IMR-90 (cell line): ENCODE measurements around the gene KRT82. TPM values are rescaled to one million over a fixed set of nuclear protein-coding genes. Genes with fewer than 3 reads are reported as not detected.

Experiments used
- ATAC-seq: fragments of 200-7000 bp; cut with Tn5 transposase; 2 replicates; pipeline ENCODE4 v1.9.1; 2020; ENCODE audit warnings: low read depth, mild to moderate bottlenecking, moderate library complexity
- BruUV-seq: library from RNA; stranded (reverse); fragments of 400-500 nt; replicated peaks from 2 replicates; lab custom pipeline; 2021; lab: Mats Ljungman, UMichigan
- CTCF ChIA-PET: fragments of 300-600 bp; formaldehyde crosslinking; extraction: SDS; loops from one replicate; lab custom pipeline; 2021; ENCODE audit warnings: antibody characterized with exemption; lab: Yijun Ruan, JAX
- POLR2A ChIA-PET: fragments of 300-600 bp; sonication (Branson Sonifier 250); formaldehyde crosslinking; loops from one replicate; lab custom pipeline; 2022; ENCODE audit warnings: antibody characterized with exemption; ENCODE audit not compliant: unreplicated experiment; lab: Charles Lee
- DNase-seq: peaks from one replicate; pipeline ENCODE4 v3.0.0; 2013
- H2AFZ ChIP-seq: replicated peaks from 2 replicates; pipeline ENCODE3; 2013; ENCODE audit warnings: low read length, mild to moderate bottlenecking; ENCODE audit not compliant: poor library complexity
- H2AK5ac ChIP-seq: 2 replicates; pipeline ENCODE4 v1.6.1; 2013; ENCODE audit warnings: low read depth, low read length, inconsistent platforms
- H2AK9ac ChIP-seq: replicated peaks from 2 replicates; pipeline ENCODE3; 2013; ENCODE audit warnings: mild to moderate bottlenecking, low read depth, low read length, moderate library complexity; ENCODE audit not compliant: poor library complexity
- H2BK120ac ChIP-seq: 2 replicates; pipeline ENCODE4 v1.6.1; 2013; ENCODE audit warnings: low read depth, low read length, inconsistent platforms
- H2BK15ac ChIP-seq: 3 replicates; pipeline ENCODE4 v1.6.1; 2013; ENCODE audit warnings: low read depth, low read length, inconsistent platforms
- H2BK20ac ChIP-seq: 2 replicates; pipeline ENCODE4 v1.6.1; 2013; ENCODE audit warnings: low read depth, mild to moderate bottlenecking, inconsistent platforms, low read length, moderate library complexity
- H2BK5ac ChIP-seq: 2 replicates; pipeline ENCODE4 v1.6.1; 2013; ENCODE audit warnings: mild to moderate bottlenecking, low read depth, low read length, inconsistent platforms; ENCODE audit not compliant: poor library complexity, severe bottlenecking
- H3K14ac ChIP-seq: replicated peaks from 2 replicates; pipeline ENCODE4 v1.6.1; 2013; ENCODE audit warnings: low read depth, low read length, inconsistent platforms
- H3K18ac ChIP-seq: 2 replicates; pipeline ENCODE4 v1.6.1; 2013; ENCODE audit warnings: low read depth, low read length, control low read depth
- H3K23ac ChIP-seq: 2 replicates; pipeline ENCODE4 v1.6.1; 2013; ENCODE audit warnings: low read depth, low read length, inconsistent platforms
- H3K27ac ChIP-seq: 2 replicates; pipeline ENCODE4 v1.5.1; 2013; ENCODE audit warnings: mild to moderate bottlenecking, control low read depth, low read length; ENCODE audit not compliant: insufficient read depth
- H3K27me3 ChIP-seq: 2 replicates; pipeline ENCODE4 v1.6.1; 2013; ENCODE audit warnings: low read length; ENCODE audit not compliant: control insufficient read depth, insufficient read depth
- H3K36me3 ChIP-seq: 2 replicates; pipeline ENCODE4 v1.6.1; 2013; ENCODE audit warnings: low read length, mixed read lengths; ENCODE audit not compliant: control insufficient read depth, insufficient read depth
- H3K4ac ChIP-seq: 2 replicates; pipeline ENCODE4 v1.6.1; 2013; ENCODE audit warnings: low read depth, low read length, inconsistent platforms
- H3K4me1 ChIP-seq: 2 replicates; pipeline ENCODE4 v1.6.1; 2013; ENCODE audit warnings: low read length, mixed read lengths; ENCODE audit not compliant: control insufficient read depth, insufficient read depth
- H3K4me2 ChIP-seq: 2 replicates; pipeline ENCODE4 v1.6.1; 2013; ENCODE audit warnings: low read depth, mild to moderate bottlenecking, control low read depth, low read length, moderate library complexity
- H3K4me3 ChIP-seq: 2 replicates; pipeline ENCODE4 v1.5.1; 2013; ENCODE audit warnings: low read depth, mild to moderate bottlenecking, control low read depth, low read length, moderate library complexity; ENCODE audit not compliant: insufficient read depth
- H3K56ac ChIP-seq: 2 replicates; pipeline ENCODE4 v1.6.1; 2013; ENCODE audit warnings: low read length, inconsistent platforms; ENCODE audit not compliant: insufficient read depth; ENCODE audit errors: extremely low read depth
- H3K79me1 ChIP-seq, 2 experiments: 2 replicates each; pipeline ENCODE4 v1.6.1; 2013; ENCODE audit warnings: low read length in 2 of 2, inconsistent platforms in 1 of 2, low read depth in 1 of 2
- H3K9ac ChIP-seq: 2 replicates; pipeline ENCODE4 v1.6.1; 2013; ENCODE audit warnings: low read depth, low read length, control low read depth
- H3K9me1 ChIP-seq: 2 replicates; pipeline ENCODE4 v1.6.1; 2013; ENCODE audit warnings: low read length, inconsistent platforms; ENCODE audit not compliant: insufficient read depth
- H3K9me3 ChIP-seq: 2 replicates; pipeline ENCODE4 v1.6.1; 2013; ENCODE audit warnings: low read length; ENCODE audit not compliant: control insufficient read depth, insufficient read depth
- H4K20me1 ChIP-seq: 2 replicates; pipeline ENCODE4 v1.6.1; 2013; ENCODE audit warnings: low read length, inconsistent platforms; ENCODE audit not compliant: insufficient read depth
- H4K5ac ChIP-seq: 2 replicates; pipeline ENCODE4 v1.6.1; 2013; ENCODE audit warnings: mild to moderate bottlenecking, low read depth, low read length, control low read depth
- H4K8ac ChIP-seq, 2 experiments: 2 replicates each; pipeline ENCODE4 v1.6.1; 2013; ENCODE audit warnings: low read depth in 2 of 2, low read length in 2 of 2, control low read depth in 1 of 2, inconsistent platforms in 1 of 2
- H4K91ac ChIP-seq: 2 replicates; pipeline ENCODE4 v1.6.1; 2013; ENCODE audit warnings: low read depth, low read length, inconsistent platforms; ENCODE audit not compliant: insufficient read depth
- BHLHE40 ChIP-seq: fragments of 150-350 bp; IDR thresholded peaks from 2 replicates; pipeline ENCODE4 v1.6.1; 2016; ENCODE audit warnings: mild to moderate bottlenecking, low read depth, low read length
- CEBPB ChIP-seq: IDR thresholded peaks from 2 replicates; pipeline ENCODE4 v1.6.1; 2012; ENCODE audit warnings: low read depth, low read length, improper control_type of control experiment
- CHD1 ChIP-seq: IDR thresholded peaks from 2 replicates; pipeline ENCODE4 v1.6.1; 2012; ENCODE audit warnings: low read depth, low read length, improper control_type of control experiment
- CTCF ChIP-seq: conservative IDR thresholded peaks from 2 replicates; pipeline ENCODE4 v1.5.1; 2012; ENCODE audit warnings: mild to moderate bottlenecking, low read depth, low read length, improper control_type of control experiment
- ELK1 ChIP-seq: fragments of 150-350 bp; IDR thresholded peaks from 2 replicates; pipeline ENCODE4 v1.6.1; 2016; ENCODE audit warnings: low read depth, mild to moderate bottlenecking, low read length, moderate library complexity, borderline replicate concordance
- FOS ChIP-seq: fragments of 150-350 bp; IDR thresholded peaks from 2 replicates; pipeline ENCODE4 v1.6.1; 2016; ENCODE audit warnings: low read depth, low read length
- MAFK ChIP-seq: IDR thresholded peaks from 2 replicates; pipeline ENCODE4 v1.6.1; 2012; ENCODE audit warnings: low read depth, low read length, improper control_type of control experiment
- MAZ ChIP-seq: IDR thresholded peaks from 2 replicates; pipeline ENCODE4 v1.6.1; 2012; ENCODE audit warnings: low read depth, mild to moderate bottlenecking, low read length, improper control_type of control experiment, moderate library complexity, borderline replicate concordance
- MXI1 ChIP-seq: IDR thresholded peaks from 2 replicates; pipeline ENCODE4 v1.6.1; 2012; ENCODE audit warnings: low read depth, mild to moderate bottlenecking, low read length, moderate library complexity, borderline replicate concordance
- NFE2L2 ChIP-seq: fragments of 150-350 bp; IDR thresholded peaks from 2 replicates; pipeline ENCODE4 v1.6.1; 2016; ENCODE audit warnings: low read depth, mild to moderate bottlenecking, low read length
- POLR2A ChIP-seq: IDR thresholded peaks from 2 replicates; pipeline ENCODE4 v1.6.1; 2012; ENCODE audit warnings: mild to moderate bottlenecking, low read depth, low read length
- RAD21 ChIP-seq: IDR thresholded peaks from 2 replicates; pipeline ENCODE4 v1.6.1; 2012; ENCODE audit warnings: low read length, improper control_type of control experiment
- RCOR1 ChIP-seq: IDR thresholded peaks from 2 replicates; pipeline ENCODE4 v1.6.1; 2012; ENCODE audit warnings: mild to moderate bottlenecking, low read length, improper control_type of control experiment; ENCODE audit not compliant: insufficient replicate concordance
- RFX5 ChIP-seq: IDR thresholded peaks from 2 replicates; pipeline ENCODE4 v1.8.0; 2012; ENCODE audit warnings: low read depth, mild to moderate bottlenecking, low read length, moderate library complexity
- SMC3 ChIP-seq: fragments of 150-350 bp; IDR thresholded peaks from 2 replicates; pipeline ENCODE4 v1.6.1; 2016; ENCODE audit warnings: low read depth, mild to moderate bottlenecking, antibody characterized with exemption, low read length, moderate library complexity
- USF2 ChIP-seq: fragments of 150-350 bp; IDR thresholded peaks from 2 replicates; pipeline ENCODE4 v1.6.1; 2017; ENCODE audit warnings: mild to moderate bottlenecking, antibody characterized with exemption, low read length, low read depth
- WGBS, 2 experiments: methylation state at CpG; one replicate each; pipeline versions ENCODE4 v1.1.5 to v1.1.7; 2013; ENCODE audit warnings: missing lambda C conversion rate in 2 of 2; ENCODE audit not compliant: insufficient read length in 1 of 2; ENCODE audit errors: extremely low coverage in 2 of 2; 5-methylcytosine and 5-hydroxymethylcytosine counted together
- dilution Hi-C: fragments of 300-500 bp; cut with HindIII; formaldehyde crosslinking; loops from one replicate; pipeline ENCODE4 v1.14.3; 2018; ENCODE audit warnings: low sequenced_read_pairs; ENCODE audit not compliant: unreplicated experiment
- in situ Hi-C: fragments of 300-500 bp; cut with MboI; formaldehyde crosslinking; loops from 3 replicates; pipeline ENCODE4 v1.14.3; 2019; ENCODE audit warnings: low sequenced_read_pairs, inconsistent platforms, mixed read lengths
- intact Hi-C: fragments of 100-400 bp; cut with micrococcal nuclease; formaldehyde crosslinking; loops from 2 replicates; pipeline ENCODE4 v1.10.0; 2022
- polyA plus RNA-seq, 3 experiments: library from polyadenylated mRNA; depleted of rRNA; stranded (reverse); fragments of >200 nt; gene quantifications; 2 replicates each; pipeline ENCODE4 v1.2.3, GENCODE V29; 2012; ENCODE audit warnings: low replicate concordance in 1 of 3
- total RNA-seq: library from RNA; depleted of rRNA; stranded (reverse); fragments of >200 nt; gene quantifications from 2 replicates; pipeline ENCODE4 v1.2.3, GENCODE V29; 2012

KRT82 gene
- total and polyA plus RNA-seq, 2 of the 4 experiments (the other 2 are of a cell fraction) = not detected

GRCh38 chr12:52392465-52393007 lies 13.6 kb downstream of the KRT82 start:
- no peak overlapping the region for H2AFZ ChIP-seq
- no peak overlapping the region for H4K8ac ChIP-seq
- in situ Hi-C loops = no loop called here
- CTCF ChIA-PET = interaction anchor here (1.0 kb wide), 1 partner anchor 489 kb away, joined by 3 read pairs; no protein-coding TSS in a partner anchor
- no peak overlapping the region for H3K18ac ChIP-seq
- ATAC-seq (no peak), DNase-seq (no peak)
- no peak overlapping the region for H3K56ac ChIP-seq
- no peak overlapping the region for H3K27ac ChIP-seq
- H3K23ac ChIP-seq = no peak overlapping the region
- no peaks in the 10 kb centered on the region for H3K9me1 ChIP-seq
- H3K4me3 ChIP-seq = no peak overlapping the region
- no peaks in the 10 kb centered on the region for H3K36me3 ChIP-seq
- no peak overlapping the region for H3K9ac ChIP-seq
- POLR2A ChIA-PET = no interaction called here
- no peak for TF ChIP-seq RCOR1
- no peak for TF ChIP-seq RFX5
- no peak for TF ChIP-seq CTCF
- no peak for TF ChIP-seq BHLHE40
- no peak for TF ChIP-seq MXI1
- no peak for TF ChIP-seq FOS
- no peak for TF ChIP-seq MAZ
- TF ChIP-seq NFE2L2 = no peak
- no peak for TF ChIP-seq POLR2A
- TF ChIP-seq ELK1 = no peak
- no peak for TF ChIP-seq MAFK
- no peak for TF ChIP-seq RAD21
- TF ChIP-seq SMC3 = no peak
- no peak for TF ChIP-seq CEBPB
- no peak for TF ChIP-seq CHD1
- no peak for TF ChIP-seq USF2
- H3K4me1 ChIP-seq = no peaks in the 10 kb centered on the region
- H4K91ac ChIP-seq = no peak overlapping the region
- intact Hi-C loops = loop anchor here (5.0 kb wide), 1 partner anchor 480 kb away; no protein-coding TSS in a partner anchor
- H3K27me3 ChIP-seq = peaks cover 49% of the 10 kb centered on the region
- no peak overlapping the region for H2AK9ac ChIP-seq
- no peaks in the 10 kb centered on the region for H3K9me3 ChIP-seq
- H3K79me1 ChIP-seq = no peaks in the 10 kb centered on the region
- BruUV-seq = no TSS peak
- no peak overlapping the region for H2BK15ac ChIP-seq
- no peak overlapping the region for H2BK20ac ChIP-seq
- dilution Hi-C loops = no loop called here
- H3K4me2 ChIP-seq = no peak overlapping the region
- no peak overlapping the region for H2BK120ac ChIP-seq
- no peak overlapping the region for H3K14ac ChIP-seq
- H2AK5ac ChIP-seq = no peak overlapping the region
- H4K20me1 ChIP-seq = no peaks in the 10 kb centered on the region
- no peak overlapping the region for H4K5ac ChIP-seq
- no peak overlapping the region for H2BK5ac ChIP-seq
- H3K4ac ChIP-seq = no peak overlapping the region
- WGBS, 2 experiments = no CpG with 5 or more reads among the region's 7 CpGs
